Fibroblast of upper back skin (primary cell): ENCODE measurements around the gene PKIB.
A peak's percentile ranks its signal among the peaks of the same experiment; 100 is the strongest.
"Not testable (repeated sequence)": the region's sequence is repeated elsewhere in the genome, so short reads cannot be mapped to it uniquely, and the experiment has no call there.

Source experiments
- DNase-seq: peaks from one replicate; pipeline ENCODE4 v3.0.0-alpha.2; 2013

The PKIB gene

DNA sequence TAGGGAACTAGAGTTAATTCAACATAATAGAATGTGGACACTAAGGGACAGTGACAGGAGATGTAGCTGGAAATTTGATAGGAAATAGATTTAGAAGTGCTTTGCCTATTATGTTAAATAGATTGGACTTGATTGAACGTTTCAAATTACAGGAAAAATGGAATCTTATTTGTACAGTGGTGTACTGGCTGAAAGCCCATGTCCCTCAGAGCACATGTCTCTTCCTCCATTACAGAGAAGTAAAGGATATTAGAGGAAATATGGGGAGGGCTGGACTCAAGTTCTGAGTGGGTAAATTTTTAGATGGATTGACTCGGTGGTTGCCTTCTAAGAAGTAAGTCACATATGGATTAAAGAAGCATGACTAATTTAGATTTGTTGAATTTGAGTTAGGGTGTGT, 11.4 kb downstream of the PKIB start:
- no peak for DNase-seq

DNA sequence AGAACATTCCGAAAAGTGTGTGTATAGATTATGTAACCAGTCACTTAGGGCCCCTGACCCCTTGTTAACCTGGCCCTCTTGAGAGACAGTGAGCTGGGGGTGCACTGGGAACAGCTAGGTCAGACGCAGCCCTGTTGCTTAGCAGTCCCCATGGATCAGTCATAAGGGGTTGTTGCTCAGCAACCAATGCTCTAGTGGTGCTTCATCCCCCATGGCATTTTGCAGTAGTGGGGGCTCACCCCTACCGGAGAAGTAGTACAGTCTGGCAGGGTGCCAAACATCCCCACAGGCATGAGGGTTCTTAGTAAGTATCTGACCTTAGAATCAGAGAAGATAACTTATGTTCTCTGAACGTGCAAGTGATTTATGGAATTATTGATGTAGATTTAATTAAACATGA, 12.3 kb downstream of the PKIB start:
- DNase-seq, result peak; percentile 11

DNA sequence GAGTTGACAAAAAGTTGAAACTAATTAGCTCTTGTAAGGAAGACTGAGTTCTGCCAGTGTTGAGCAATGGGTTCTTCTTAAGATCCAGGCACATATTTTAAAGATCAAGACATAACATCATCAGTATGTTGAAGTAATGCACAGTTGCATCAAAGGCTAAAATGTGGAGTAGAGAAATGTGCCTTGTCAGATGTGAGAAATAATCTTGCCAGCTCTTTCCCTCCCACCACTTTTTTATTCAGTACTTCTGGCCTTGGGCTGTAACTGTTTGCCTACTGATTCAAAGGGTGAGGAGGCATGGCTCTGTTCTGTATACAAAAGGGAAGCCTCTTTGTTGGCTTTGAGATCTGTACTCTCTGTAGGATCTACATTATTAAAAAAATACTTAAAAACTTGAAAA, 13.1 kb downstream of the PKIB start:
- DNase-seq, result no peak

DNA sequence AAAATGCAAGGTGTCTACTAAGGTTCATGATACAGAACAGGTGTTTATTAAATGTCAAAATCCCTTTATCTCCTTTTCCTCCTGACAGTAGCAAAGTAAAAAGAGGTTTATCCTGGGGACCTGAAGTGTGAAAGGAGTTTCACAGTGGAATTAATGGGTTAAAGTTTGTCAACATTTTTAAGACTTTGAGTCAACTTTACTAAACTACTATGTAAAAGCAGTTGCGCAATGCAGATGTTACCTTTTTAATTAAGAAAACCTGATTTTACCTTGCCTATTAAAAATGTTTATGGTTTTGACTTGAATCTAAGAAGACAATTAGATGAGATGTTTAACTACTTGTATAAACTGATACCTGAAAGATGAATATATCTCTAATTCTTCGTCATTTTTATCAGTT, 14.6 kb downstream of the PKIB start:
- no peak for DNase-seq

DNA sequence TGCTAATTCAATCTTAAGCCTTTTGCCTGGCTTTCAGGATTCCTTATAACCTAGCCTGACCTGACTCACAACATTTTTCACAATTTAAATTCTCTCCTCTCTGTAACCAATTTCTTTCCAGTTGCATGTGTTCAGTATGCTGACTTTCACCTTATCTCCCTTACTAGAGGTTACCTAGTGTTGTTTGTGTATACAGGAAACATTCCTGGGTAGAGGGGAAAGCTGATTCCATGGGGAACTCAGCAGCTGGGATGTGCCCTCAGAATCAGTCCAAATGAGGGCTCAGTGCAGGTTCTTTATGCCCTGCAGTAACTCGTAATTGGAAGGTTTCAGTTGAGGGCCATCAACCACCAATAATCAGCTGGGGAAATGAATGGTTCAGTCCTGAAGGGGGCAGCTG, 18.5 kb downstream of the PKIB start:
- no peak for DNase-seq

DNA sequence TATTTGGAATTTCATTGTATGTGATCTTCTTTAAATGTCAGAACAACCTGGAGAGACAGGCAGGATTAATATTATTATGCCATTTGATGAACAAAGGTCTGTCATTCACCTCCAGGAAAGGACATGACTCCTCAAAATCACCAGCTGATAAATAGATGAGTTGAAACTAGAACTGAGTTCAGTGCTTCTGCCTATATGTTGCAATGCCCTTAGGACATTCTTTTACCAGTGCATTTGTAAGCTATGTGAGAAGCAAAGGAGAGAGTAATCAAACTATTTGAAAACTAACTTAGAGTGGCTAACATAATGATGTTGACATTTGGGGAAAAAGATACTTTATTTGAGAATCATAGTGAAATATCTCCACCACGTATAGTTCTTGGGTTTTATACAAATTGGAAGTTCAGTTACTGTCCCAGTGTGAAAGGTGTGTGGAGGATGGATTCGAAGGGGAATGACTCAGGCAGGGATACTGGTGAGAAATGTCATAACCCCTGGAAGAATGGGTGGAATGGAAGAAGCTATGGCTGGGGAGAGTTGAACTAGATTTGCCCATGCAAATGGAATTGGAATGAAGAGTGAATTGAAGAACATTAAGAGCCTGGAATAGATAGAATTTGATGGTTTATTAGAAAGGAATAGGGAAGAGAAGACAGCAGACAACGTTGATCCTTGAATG, 21.5 kb downstream of the PKIB start:
- DNase-seq, result no peak

DNA sequence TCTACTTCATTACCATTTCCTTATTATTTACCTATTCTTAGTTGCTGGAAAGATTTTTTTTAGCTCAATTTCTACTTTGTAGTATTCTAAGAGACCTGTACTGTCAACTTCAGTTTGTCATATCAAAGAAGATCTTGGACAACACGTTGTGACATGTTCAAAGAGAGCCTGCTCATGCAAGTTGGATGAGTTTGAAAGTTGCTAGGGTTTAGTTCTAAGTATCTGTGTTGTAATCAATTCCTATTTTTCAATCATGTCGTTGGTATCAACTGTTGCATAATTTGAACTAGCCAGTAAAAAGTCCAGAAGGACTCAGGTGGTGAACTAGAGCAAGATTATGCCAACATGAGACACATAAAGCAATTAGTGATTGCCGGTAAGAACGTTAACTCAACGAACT, 30.2 kb downstream of the PKIB start:
- no peak for DNase-seq

DNA sequence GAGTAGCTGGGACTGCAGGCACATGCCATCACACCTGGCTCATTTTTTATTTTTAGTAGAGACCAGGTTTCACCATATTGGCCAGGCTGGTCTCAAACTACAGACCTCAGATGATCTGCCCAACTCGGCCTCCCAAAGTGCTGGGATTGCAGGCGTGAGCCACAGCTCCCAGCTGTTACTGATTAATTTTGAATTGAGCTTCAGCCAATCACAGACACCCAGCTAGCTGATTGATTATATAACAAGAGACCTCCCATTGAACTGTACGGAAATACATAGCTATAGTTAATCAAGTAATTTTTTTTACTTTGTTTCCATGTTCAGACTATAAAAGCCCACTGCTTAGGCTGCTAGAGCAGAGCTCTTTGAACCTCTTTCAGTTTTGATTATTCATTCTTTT, 31.6 kb downstream of the PKIB start:
- no peak for DNase-seq

DNA sequence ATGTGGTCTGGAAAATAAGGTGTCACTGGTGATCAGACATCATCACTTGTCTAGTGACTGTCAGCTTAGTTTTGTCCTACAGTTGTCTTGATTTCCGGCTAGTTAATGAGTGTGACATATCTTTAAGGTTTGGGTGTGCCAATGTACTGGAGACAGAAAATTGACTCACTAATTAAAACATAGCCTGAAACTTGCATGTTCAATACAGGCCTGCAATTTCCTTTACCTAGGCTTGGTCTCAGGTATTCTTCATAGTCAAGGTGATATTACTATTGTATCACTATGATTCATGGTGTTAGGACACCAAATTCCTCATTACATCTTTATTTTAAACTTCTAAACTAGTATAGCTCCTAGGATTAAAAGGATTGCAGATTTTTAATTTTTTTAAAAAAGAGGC, 32.4 kb downstream of the PKIB start:
- not testable (repeated sequence) for DNase-seq

DNA sequence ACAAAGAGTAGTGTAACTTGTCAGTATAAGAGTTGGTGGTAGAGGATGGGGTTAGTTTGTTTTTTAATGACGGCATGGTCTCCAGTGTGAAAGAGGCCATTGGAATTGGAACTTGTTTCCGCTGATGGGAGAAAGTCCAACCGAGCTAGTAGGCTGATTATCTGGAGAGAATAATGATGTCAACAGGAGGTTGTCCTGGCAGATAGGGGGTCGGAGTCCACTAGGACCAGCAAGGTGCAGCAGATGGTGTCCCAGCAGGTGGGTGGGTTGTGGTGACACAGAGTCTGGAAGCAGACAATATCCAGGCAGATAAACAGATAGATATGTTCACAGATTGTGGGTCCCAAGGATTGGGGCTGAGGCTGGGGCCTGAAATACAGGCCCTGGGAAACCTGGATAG, 35.1 kb downstream of the PKIB start:
- DNase-seq, result no peak

DNA sequence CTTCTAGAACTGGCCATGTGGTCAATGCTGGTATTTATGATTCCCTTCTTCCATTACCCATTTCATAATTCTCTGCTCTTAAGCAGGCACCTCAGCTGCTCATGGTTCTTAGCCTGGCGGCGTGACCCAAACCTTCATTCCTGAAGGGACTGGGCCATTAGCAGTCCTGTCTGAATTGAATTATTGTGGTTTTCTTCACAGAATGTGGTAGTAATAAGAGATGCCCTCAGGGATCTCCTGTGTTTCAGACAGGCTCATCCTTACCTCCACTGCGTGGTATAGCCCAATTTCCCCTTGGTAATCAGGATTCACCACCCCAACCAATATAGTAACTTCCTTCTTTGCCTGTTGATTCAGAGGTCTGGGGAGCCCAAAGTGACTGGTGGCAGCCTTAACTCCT, 37.6 kb downstream of the PKIB start:
- DNase-seq, result no peak

DNA sequence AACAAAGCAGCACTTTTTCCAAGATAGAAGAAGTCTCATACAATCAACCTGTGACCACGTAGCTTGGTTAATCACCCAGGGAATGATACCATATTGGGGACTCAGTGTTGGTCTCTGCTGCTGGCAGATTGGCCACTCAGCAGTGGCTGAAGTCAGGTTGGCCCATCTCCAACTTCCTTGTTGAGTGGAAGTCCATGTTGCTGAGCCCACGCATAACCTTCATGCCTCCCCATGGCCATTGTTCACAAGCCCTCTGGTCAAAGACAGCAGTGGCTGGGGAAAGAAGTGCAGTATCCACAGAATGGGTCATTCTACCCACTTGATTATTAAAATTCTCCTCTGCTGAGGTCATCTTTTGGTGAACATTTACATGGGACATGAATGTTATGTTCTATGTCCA, 38.5 kb downstream of the PKIB start:
- DNase-seq, result no peak

DNA sequence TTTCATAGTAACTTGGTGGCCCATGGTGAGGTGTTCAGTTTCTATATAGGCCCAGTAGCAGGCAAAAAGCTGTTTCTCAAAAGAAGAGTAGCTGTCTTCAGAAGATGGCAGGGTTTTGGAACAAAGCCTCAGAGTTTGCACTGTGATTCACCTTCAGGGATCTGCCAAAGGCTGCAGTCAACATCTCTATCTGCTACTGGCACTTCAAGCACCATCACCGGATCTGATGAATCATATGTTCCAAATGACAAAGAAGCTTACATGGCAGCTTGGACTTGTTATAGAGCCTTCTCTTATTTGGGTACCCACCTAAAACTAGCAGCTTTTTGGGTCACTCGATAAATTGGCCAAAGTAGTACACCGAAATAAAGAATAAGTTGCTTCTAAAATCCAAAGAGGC, 39.5 kb downstream of the PKIB start:
- DNase-seq, result no peak

DNA sequence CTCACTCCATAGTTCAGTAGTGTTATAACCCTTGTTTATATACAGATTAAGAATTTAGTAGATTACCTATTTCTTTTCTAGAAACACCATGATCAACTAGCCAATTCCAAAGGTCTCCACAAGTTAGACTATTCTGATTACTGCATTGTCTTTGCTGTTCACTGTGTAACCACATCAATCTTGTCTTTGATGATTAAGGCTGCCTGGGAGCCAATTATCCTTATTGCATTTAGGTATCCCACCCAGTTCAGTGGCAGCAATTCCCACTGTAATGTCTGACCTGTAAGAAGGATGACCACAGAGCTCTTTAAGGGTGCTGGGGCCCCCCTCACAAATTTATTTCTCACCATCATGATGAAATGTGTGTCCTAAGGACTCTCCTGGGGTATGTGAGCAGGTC, 40.2 kb downstream of the PKIB start:
- no peak for DNase-seq

DNA sequence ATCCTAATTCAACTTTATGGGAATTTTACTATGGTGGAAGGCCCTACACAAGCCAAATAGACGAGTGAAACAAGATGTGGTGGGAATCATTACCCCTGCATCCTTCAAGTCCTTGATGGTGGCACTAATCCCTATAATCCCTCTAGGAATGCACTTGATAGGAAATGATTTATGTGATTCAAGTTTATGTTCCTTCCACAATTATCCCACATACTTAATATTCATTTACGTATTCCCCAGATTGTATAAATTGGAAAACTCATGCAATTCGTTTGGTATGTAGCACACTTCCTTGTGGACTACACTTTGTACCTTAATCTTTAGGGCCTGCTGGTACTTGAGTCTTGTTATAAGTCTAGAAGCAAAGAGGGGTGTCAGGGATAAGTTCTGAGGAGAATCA, 40.8 kb downstream of the PKIB start:
- no peak for DNase-seq

DNA sequence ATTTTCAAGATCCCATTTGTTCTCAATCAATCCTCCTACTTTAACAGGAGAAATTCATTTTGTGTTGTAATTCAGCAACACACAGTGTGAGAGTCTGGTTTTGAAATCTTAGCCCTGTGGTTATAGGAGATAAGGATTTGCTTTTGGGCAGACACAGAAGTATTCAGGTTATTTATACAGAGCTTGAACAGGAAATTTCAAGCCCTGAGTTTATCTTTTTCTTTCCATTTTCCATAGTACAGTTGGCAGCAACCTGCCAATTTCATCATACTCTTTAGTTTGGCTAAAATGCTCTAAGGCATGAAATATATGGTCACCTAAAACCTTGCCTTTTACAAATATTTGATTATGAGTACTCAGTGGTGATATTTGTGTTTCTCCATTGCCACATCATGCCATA, 41.4 kb downstream of the PKIB start:
- DNase-seq, result peak; percentile 50

DNA sequence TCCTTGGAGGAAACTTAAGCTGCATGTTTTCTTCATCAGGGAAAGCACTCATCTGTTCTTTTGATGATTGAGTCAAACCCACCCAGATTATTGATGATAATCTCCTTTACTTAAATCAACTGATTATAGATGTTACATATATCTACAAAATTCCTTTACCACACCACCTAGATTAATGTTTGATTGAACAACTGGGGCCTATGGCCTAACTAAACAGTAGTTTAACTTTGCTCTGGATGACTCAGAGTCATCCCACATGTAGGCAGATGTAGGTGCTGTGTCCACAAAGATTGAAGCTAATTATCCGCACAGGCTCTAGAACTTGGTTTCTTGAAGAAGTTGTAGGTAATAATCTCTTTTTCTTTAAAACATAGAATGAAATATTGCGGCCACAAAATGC, 42.2 kb downstream of the PKIB start:
- DNase-seq, result peak; percentile 31

DNA sequence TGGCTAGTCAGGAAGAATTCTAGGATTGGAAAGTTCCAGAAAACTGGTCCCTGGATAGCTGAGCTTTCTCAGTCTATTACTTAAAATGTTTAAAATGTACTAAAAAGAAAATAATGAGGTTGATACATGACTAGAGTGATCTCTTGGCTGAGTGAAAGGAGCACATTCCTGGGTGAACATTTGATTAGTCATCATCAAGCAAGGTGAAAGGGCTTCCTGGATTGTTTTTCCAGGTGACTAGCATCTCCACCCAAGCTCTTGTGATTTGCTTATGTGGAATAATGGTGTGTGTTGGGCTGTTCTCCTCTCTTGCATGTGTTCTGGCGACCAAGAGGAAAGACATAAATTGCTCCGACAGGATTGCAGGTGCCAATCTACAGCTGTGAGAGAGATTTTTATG, 42.9 kb downstream of the PKIB start:
- DNase-seq, result peak; percentile 57

DNA sequence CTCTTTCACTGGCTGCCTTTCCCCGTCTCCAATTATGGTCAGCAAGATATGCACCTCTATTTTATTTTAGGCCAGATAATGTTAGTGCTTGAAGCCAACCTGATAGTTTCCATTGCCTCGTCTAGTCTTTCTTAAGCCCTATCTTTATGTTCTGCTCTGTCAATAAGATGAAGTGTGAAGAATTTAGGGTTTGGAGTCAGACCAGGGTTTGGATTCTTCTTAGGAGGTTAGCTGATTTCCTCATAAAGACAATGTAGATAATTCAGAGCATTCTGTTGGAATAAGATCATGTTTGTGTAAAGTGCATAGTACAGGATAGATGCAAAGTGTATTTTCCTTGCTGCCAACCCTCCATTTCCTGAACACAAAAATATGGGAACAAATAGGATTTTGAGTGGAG, 43.8 kb downstream of the PKIB start:
- DNase-seq, result peak; percentile 52

DNA sequence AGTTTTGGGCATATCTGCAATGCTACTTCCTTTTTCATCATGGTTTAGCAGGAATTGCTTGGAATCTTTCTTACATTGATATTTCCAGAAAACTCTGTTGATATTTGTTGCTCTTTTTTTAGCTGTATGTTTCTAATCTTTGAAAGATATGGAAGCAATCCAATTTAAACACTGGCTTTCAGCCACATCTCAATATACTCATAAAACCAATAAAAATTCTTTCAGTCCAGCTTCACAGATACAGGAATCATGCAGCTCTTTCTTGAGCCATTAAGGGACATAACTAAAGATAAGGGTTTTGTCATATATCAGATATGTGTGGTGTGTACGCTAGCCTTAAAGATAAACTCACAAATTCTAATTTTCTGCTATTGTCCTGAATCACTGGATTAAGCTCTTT, 47.4 kb downstream of the PKIB start:
- no peak for DNase-seq

DNA sequence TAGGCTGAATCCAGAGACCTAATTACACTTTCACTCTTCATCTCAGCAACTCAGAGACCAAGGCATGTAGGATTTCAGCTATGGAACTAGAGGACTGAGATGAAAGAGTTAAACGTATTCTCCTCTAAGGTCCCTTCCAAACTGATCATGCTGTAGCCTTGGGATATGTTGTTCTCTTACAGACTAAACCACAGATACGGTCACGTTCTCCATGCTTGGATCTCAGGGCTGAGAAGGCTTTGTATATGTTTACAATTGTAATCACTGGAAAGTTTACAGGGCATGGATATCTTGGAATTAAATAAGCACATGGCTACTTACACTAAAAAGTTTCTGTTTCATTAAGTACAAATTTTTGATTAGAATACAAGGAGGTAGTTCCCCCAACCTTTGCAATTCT, 50.1 kb downstream of the PKIB start:
- no peak for DNase-seq

DNA sequence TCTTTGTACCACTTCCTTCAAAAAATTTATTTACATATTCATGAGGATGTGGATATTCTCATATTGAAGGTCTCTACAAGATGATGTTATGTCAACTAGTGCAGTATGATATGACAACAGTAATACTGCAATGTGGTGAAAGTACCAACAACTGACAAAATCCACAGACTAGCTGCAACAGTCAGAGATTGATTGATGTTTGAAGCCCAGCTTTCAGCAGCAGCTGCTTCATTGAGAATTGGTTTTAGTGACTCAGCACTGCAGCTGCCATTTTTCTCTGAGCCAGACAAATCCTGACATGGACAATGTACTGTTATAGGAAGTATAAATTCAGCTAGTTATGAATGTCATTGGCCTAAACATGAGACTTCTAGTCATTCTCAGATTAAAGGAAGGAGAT, 53.8 kb downstream of the PKIB start:
- DNase-seq, result no peak

DNA sequence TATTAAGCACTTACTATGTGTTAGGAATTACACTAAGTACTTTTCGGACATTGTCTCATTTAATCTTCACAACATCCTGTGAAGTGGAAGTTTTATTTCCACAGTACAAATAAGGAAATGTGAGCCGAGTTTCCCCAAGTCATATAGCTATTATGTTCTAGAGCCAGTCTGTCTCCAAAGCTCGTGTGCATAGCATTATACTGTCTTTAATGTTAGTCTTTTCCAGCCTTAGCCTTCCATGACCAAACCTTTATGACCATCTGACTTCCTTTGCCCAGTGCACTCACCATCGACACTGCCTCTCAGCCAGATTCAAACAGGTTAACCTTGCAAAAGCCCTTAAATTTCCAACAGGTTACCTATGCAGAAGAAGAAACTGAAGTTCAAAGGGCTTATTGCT, 55.7 kb downstream of the PKIB start:
- no peak for DNase-seq

DNA sequence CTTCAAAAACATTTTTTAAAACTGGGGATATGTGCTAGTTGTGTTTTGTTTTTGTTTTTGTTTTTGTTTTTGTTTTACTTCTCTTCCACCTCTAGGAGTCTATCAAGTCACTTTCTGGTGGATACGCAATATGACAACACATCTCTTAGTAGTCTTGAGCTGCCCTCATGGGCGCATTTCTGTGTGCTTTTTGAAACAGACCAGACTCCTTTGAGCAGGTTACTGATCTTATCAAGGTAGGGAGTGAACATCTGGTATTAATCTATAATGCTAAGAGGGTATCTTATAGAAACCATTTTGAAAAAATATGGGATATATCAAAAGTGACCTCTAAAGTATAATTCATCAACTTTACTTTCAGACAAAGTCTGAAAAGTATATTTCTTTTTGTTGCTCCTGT, 56.2 kb downstream of the PKIB start:
- DNase-seq, result no peak

DNA sequence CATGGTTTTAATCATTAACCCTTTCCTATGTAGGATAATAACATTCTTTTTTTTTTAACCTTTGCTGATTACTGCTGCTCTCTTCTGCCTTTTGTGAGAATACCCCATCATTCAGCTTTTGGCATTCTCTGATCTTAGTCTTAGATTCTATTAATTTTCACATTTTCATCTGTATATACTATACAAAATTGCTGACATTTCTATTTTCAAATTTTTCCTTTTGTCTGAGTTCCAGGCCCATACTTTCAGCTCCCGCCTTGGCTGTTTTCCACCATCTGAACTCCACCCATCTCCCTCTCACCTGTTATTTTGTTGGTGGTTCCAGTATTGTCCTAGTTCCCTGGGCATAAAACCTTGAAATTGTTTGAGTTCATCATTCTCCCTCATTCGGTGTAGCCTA, 59.2 kb downstream of the PKIB start:
- DNase-seq, result no peak

DNA sequence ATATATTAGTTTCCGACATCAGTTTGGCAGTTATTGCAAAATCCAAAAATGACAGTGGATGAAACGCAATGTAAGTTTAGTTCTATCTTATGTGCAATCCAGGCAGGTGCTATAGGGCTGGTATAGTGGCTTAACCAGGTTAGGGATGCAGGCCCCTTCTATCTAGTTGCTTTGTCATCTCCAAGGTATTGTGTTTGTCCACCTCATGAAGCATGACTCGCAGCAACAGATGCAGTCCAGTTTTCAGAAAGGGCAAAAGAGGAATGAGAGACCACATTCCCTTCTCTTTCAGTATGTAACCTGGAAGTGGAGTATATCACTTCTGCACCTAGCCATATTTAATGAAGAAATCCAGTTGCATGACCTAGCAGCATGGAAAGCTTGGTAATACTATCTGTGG, 59.7 kb downstream of the PKIB start:
- DNase-seq, result no peak
